ENCODE measurements around the gene FARP1.

Gene FARP1

DNA sequence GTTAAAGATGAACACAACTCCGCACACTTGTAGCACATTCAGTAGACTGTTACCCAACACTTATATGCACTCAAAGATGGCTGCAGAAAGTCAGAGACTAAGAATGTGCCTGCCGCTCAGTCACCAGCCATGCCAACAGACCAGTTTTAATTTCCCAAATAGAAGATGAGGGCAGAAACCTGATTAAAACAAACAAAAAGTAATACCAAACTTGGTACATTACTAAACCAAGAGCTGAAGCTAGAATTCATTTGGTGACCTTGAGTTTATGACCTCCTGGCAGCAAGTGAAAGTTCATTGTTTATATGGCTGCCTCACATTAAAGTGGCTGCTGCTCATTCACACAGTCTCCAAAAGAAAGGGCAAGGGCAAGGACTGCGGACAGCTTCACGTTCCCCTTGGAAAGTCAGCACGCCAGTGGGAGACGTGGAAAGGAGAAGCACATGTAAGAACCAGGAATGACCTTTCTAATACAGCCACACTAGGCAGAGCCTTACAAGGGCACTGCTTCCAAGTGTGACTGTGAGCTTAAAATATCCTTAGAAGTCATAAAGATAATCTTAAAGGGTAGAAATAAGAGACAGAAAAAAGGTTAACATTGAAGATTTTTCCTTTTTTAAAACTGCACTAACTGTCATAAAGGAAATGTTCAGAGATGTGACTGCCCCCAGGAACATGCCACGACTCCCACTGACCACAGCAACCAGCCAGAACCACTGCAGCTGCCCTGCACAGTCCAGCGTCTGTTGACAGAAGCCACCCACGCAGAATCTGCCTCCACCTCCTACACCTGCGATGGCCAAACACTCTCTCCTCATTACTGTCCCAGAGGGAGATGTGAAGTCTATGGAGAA is 360.5 kb downstream of the FARP1 start:
- peaks cover 13 to 60% (median 32%) of the 10 kb centered on the region in 4 experiments for H3K4me1 ChIP-seq (ENCODE audit: control extremely low read depth in 1 of 4, control insufficient read depth in 4 of 4, insufficient read depth in 4 of 4, low read length in 3 of 4)
- H3K9me3 ChIP-seq (ENCODE audit: control extremely low read depth in 1 of 5, control insufficient read depth in 4 of 5, insufficient read depth in 2 of 5, low read depth in 1 of 5, low read length in 4 of 5): peaks cover 0 to 2% (median 0%) of the 10 kb centered on the region in 5 experiments
- H3K27me3 ChIP-seq (replicated peaks in 2 of 5; ENCODE audit: control insufficient read depth in 4 of 5, insufficient read depth in 5 of 5, low read length in 4 of 5): no peaks in the 10 kb centered on the region
- no peak overlapping the region for H3K4me3 ChIP-seq (ENCODE audit: control insufficient read depth in 1 of 7, extremely low read depth in 1 of 7, insufficient read depth in 4 of 7, low read depth in 2 of 7, low read length in 6 of 7)
- no peak for DNase-seq
- H3K36me3 ChIP-seq (ENCODE audit: control insufficient read depth in 4 of 4, insufficient read depth in 4 of 4, low read length in 3 of 4): peaks cover 0 to 19% (median 8%) of the 10 kb centered on the region in 4 experiments
- POLR2A ChIA-PET: interaction anchor here (1.1 kb wide), 1 partner anchor 8 kb away, joined by 3 read pairs; no protein-coding TSS in a partner anchor
- no peak overlapping the region for H3K27ac ChIP-seq (ENCODE audit: insufficient read depth in 1 of 2, low read depth in 1 of 2, low read length in 2 of 2, poor library complexity in 1 of 2, severe bottlenecking in 2 of 2)
- CTCF ChIA-PET: interaction anchor here (0.6 to 1.4 kb wide), 4 partner anchors 13 to 52 kb away, joined by 3 to 5 read pairs (median 4); no protein-coding TSS in a partner anchor
- 100% methylated on average over 4 of the region's 10 CpGs for WGBS (ENCODE audit: insufficient coverage)

DNA sequence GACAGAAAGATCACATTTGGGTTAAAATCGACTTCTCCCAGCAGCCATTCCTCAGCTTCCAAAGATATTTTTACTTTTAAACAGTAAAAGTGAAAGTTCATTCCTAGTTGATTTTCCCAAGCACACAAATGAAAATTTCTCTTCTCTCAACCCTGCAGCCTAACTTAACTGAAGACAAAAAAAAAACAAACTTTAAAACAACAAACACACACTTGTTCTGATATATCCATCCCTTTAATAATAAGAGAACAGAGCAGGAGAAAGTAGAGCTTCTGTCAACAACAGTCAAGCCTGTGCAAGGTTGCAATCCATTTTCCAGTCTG is 361.1 kb downstream of the FARP1 start:
- peaks cover 0 to 16% (median 5%) of the 10 kb centered on the region in 4 experiments for H3K36me3 ChIP-seq (ENCODE audit: control insufficient read depth in 4 of 4, insufficient read depth in 4 of 4, low read length in 3 of 4)
- H3K4me1 ChIP-seq (ENCODE audit: control extremely low read depth in 1 of 4, control insufficient read depth in 4 of 4, insufficient read depth in 4 of 4, low read length in 3 of 4): peaks cover 19 to 65% (median 38%) of the 10 kb centered on the region in 4 experiments
- H3K27me3 ChIP-seq (replicated peaks in 2 of 5; ENCODE audit: control insufficient read depth in 4 of 5, insufficient read depth in 5 of 5, low read length in 4 of 5): no peaks in the 10 kb centered on the region
- 67% methylated on average over 1 of the region's 1 CpG for WGBS (ENCODE audit: insufficient coverage)
- DNase-seq: no peak
- no peak overlapping the region for H3K27ac ChIP-seq (ENCODE audit: insufficient read depth in 1 of 2, low read depth in 1 of 2, low read length in 2 of 2, poor library complexity in 1 of 2, severe bottlenecking in 2 of 2)
- ChIA-PET POLR2A (interaction anchor here (1.1 kb wide), 1 partner anchor 9 kb away, joined by 3 read pairs; no protein-coding TSS in a partner anchor), CTCF (interaction anchor here (0.6 to 1.4 kb wide), 3 partner anchors 18 to 51 kb away, joined by 3 to 5 read pairs (median 3); no protein-coding TSS in a partner anchor)
- H3K9me3 ChIP-seq (ENCODE audit: control extremely low read depth in 1 of 5, control insufficient read depth in 4 of 5, insufficient read depth in 2 of 5, low read depth in 1 of 5, low read length in 4 of 5): no peaks in the 10 kb centered on the region
- H3K4me3 ChIP-seq (ENCODE audit: control insufficient read depth in 1 of 7, extremely low read depth in 1 of 7, insufficient read depth in 4 of 7, low read depth in 2 of 7, low read length in 6 of 7): no peak overlapping the region

DNA sequence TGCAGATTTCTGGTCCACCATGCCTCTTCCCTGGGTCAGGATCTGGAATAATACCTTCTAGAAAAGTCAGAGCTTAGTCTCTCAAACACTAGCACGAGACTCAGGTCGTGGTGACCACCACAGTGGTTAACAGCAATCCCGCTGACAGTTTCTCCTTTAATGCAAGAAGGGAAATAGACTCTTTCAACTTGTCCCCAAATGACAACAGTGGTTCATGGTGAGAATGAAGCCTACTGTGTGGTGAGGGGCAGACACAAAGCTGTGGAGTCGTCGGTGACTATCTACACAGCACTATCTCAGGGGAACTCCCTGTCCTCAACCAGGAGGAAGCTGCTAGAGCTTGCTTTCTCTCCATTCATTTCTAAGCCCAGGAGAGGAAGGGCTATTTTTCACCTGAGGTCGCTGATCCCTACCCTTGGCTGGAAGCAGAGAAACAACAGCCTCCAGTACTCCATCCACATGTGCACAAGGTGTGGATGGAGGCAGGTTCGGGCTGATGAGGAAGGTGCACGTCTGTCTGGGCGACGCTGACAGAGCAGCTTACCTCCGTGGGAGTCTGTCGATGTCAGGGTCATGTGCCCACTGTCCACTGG is 361.6 kb downstream of the FARP1 start:
- CTCF ChIA-PET: interaction anchor here (0.6 to 1.8 kb wide), 5 partner anchors 8 to 149 kb away, joined by 3 to 5 read pairs (median 3); no protein-coding TSS in a partner anchor
- POLR2A ChIA-PET: interaction anchor here (0.6 kb wide), 1 partner anchor 10 kb away, joined by 3 read pairs; no protein-coding TSS in a partner anchor
- H3K9me3 ChIP-seq (ENCODE audit: control extremely low read depth in 1 of 5, control insufficient read depth in 4 of 5, insufficient read depth in 2 of 5, low read depth in 1 of 5, low read length in 4 of 5): no peaks in the 10 kb centered on the region

More for the DNA sequence above, 361.6 kb downstream of the FARP1 start:
- no peak overlapping the region for H3K27ac ChIP-seq (ENCODE audit: insufficient read depth in 1 of 2, low read depth in 1 of 2, low read length in 2 of 2, poor library complexity in 1 of 2, severe bottlenecking in 2 of 2)
- WGBS (ENCODE audit: insufficient coverage): 89% methylated on average over 10 of the region's 12 CpGs
- peaks cover 21 to 70% (median 40%) of the 10 kb centered on the region in 4 experiments for H3K4me1 ChIP-seq (ENCODE audit: control extremely low read depth in 1 of 4, control insufficient read depth in 4 of 4, insufficient read depth in 4 of 4, low read length in 3 of 4)
- H3K27me3 ChIP-seq (replicated peaks in 2 of 5; ENCODE audit: control insufficient read depth in 4 of 5, insufficient read depth in 5 of 5, low read length in 4 of 5): no peaks in the 10 kb centered on the region
- peak in 2 of 3 donors; percentile 23 to 45 for DNase-seq
- H3K4me3 ChIP-seq (ENCODE audit: control insufficient read depth in 1 of 7, extremely low read depth in 1 of 7, insufficient read depth in 4 of 7, low read depth in 2 of 7, low read length in 6 of 7): no peak overlapping the region
- H3K36me3 ChIP-seq (ENCODE audit: control insufficient read depth in 4 of 4, insufficient read depth in 4 of 4, low read length in 3 of 4): peaks cover 0 to 12% (median 2%) of the 10 kb centered on the region in 4 experiments
